Activated CD4-positive, CD25-positive, alpha-beta regulatory T cell treated with anti-CD3 and anti-CD28 coated beads, Interleukin-2, amount 50 U/mL, for 72 hours (primary cell): ENCODE results near the gene TTC24.
A peak's percentile ranks its signal among the peaks of the same experiment; 100 is the strongest.
"Not testable (repeated sequence)": the region's sequence is repeated elsewhere in the genome, so short reads cannot be mapped to it uniquely, and the experiment has no call there.

ENCODE experiments used
- DNase-seq: peaks from one replicate; pipeline ENCODE4 v3.0.0; 2021

TTC24 gene

GRCh38 chr1:156590326-156591180 lies 11.0 kb downstream of the TTC24 start:
- no peak for DNase-seq

GRCh38 chr1:156591181-156591431 lies 11.6 kb downstream of the TTC24 start:
- no peak for DNase-seq

- peak; percentile 80 for DNase-seq
Measured at GRCh38 chr1:156591432-156592157, 12.1 kb downstream of the TTC24 start, which contains the start of gene NAXE. Gene NAXE (plus strand): TSS chr1:156591776. CDS start chr1:156591805, 29 bp downstream.

GRCh38 chr1:156592158-156592909 lies 12.8 kb downstream of the TTC24 start:
- DNase-seq: no peak

GRCh38 chr1:156592910-156593660 lies 13.6 kb downstream of the TTC24 start:
- no peak for DNase-seq

GRCh38 chr1:156593661-156593989 lies 14.1 kb downstream of the TTC24 start:
- DNase-seq: no peak

- no peak for DNase-seq
Measured at GRCh38 chr1:156594190-156594589, 14.7 kb downstream of the TTC24 start.

GRCh38 chr1:156595016-156595415 lies 15.5 kb downstream of the TTC24 start:
- DNase-seq: no peak

GRCh38 chr1:156596426-156596825 lies 16.9 kb downstream of the TTC24 start:
- no peak for DNase-seq

GRCh38 chr1:156598125-156598524 lies 18.6 kb downstream of the TTC24 start:
- DNase-seq: no peak

GRCh38 chr1:156598731-156599432 lies 19.4 kb downstream of the TTC24 start:
- DNase-seq: no peak

GRCh38 chr1:156599811-156600210 lies 20.3 kb downstream of the TTC24 start:
- DNase-seq: no peak

- DNase-seq: no peak
Measured at GRCh38 chr1:156600733-156601121, 21.2 kb downstream of the TTC24 start.

GRCh38 chr1:156601122-156601830 lies 21.8 kb downstream of the TTC24 start, which contains the start of gene GPATCH4:
Gene GPATCH4 (minus strand): TSS chr1:156601479.
- DNase-seq: peak; percentile 74

GRCh38 chr1:156601892-156602291 lies 22.4 kb downstream of the TTC24 start:
- DNase-seq: no peak

- no peak for DNase-seq
Measured at GRCh38 chr1:156602557-156602993, 23.1 kb downstream of the TTC24 start.

GRCh38 chr1:156607344-156607743 lies 27.8 kb downstream of the TTC24 start:
- not testable (repeated sequence) for DNase-seq

GRCh38 chr1:156608036-156608674 lies 28.6 kb downstream of the TTC24 start:
- DNase-seq: no peak

GRCh38 chr1:156608981-156609380 lies 29.5 kb downstream of the TTC24 start:
- DNase-seq: no peak

GRCh38 chr1:156610072-156610471 lies 30.5 kb downstream of the TTC24 start:
- not testable (repeated sequence) for DNase-seq

GRCh38 chr1:156612666-156613065 lies 33.1 kb downstream of the TTC24 start:
- no peak for DNase-seq
